GM12801 (cell line): ENCODE results near the gene DGKD.

Experiments
- TF ChIP-seq, protein P1 (sequence below): IDR thresholded peaks from one replicate; pipeline ENCODE4 v1.5.1; 2011; ENCODE audit warnings: control low read depth; ENCODE audit not compliant: insufficient read length; ENCODE audit errors: extremely low read depth

Gene DGKD

DNA sequence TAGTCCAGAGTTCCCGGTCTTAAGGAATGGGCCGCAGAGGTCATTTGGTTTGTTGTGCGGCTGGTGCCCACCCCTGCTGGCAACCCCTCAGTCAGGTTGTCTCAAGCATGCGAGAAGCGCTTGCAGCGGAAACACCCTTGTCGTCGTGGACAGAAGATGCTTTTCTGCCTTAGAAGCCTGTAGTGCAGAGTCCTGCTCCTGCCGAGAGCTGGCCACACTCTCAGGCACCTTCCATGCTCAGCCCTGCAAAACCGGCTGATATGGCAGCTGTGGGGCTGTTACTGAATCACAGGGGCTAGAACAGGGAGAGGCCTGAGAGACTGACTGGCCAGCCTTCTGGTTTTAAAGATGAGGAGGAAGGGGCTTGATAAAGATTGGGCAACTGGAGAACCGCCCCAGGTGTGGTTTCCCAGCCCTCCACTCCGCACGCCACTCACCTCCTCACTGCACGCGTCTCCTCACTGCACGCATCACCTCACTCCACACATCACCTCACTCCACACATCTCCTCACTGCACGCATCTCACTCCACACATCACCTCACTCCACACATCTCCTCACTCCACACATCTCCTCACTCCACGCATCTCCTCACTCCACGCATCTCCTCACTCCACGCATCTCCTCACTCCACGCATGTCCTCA lies 108.7 kb downstream of the DGKD start:
- TF ChIP-seq, protein P1, sequence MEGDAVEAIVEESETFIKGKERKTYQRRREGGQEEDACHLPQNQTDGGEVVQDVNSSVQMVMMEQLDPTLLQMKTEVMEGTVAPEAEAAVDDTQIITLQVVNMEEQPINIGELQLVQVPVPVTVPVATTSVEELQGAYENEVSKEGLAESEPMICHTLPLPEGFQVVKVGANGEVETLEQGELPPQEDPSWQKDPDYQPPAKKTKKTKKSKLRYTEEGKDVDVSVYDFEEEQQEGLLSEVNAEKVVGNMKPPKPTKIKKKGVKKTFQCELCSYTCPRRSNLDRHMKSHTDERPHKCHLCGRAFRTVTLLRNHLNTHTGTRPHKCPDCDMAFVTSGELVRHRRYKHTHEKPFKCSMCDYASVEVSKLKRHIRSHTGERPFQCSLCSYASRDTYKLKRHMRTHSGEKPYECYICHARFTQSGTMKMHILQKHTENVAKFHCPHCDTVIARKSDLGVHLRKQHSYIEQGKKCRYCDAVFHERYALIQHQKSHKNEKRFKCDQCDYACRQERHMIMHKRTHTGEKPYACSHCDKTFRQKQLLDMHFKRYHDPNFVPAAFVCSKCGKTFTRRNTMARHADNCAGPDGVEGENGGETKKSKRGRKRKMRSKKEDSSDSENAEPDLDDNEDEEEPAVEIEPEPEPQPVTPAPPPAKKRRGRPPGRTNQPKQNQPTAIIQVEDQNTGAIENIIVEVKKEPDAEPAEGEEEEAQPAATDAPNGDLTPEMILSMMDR = no peak

GRCh38 chr2:233463586-233463985 lies 109.3 kb downstream of the DGKD start:
- TF ChIP-seq, protein P1 = no peak

DNA sequence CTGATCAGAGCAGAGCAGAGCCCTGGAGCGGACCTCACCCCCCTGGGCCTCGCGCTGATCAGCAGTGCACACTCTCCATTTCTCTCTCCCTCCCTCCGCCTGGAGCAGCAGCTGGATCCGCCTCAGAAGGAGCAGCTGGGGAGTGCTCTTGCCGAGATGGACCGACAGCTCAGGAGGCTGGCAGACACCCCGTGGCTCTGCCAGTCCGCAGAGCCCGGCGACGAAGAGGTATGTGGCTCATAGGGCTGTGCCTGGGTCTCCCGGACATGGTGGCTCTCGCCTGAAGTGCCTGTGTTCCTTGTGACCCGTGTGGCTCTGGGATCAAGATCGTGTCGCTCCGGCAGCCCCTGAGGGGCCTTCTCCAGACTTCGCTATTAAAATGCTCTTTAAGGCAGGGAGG lies 109.8 kb downstream of the DGKD start:
- TF ChIP-seq, protein P1 = no peak

DNA sequence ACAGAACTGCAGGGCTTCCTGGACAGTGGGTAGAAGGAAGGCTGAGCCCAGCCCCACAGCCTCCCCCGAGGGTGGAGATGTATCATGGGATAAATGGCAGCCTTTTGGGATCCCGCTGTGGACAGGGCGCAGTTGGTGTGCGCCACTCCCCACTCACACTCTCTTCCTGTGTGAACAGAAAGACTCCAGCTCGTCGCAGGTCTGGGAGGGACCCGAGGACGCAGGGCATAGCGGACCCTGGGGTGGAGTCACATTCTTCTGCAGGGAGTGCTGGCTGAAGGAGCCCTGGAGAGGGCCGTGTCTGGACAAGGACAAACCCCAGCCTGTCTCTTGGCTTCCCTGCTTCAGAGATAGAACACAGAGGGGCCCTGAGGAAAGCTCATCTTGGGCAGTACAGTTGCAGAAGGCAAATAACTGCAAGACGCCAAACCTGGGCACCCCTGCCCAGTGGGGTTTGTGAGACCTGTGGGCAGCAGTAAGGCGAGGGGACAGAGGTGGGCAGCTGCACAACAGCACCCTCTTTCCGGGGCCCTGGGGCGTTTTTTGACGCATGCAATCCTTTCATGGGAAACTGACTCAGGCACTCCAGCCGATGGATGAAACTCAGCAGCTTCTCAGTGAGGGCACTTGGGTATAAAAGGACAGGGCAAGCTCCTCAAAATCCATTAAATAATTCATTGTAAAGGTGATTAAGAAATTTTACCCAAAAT lies 110.4 kb downstream of the DGKD start:
- TF ChIP-seq, protein P1 = no peak

DNA sequence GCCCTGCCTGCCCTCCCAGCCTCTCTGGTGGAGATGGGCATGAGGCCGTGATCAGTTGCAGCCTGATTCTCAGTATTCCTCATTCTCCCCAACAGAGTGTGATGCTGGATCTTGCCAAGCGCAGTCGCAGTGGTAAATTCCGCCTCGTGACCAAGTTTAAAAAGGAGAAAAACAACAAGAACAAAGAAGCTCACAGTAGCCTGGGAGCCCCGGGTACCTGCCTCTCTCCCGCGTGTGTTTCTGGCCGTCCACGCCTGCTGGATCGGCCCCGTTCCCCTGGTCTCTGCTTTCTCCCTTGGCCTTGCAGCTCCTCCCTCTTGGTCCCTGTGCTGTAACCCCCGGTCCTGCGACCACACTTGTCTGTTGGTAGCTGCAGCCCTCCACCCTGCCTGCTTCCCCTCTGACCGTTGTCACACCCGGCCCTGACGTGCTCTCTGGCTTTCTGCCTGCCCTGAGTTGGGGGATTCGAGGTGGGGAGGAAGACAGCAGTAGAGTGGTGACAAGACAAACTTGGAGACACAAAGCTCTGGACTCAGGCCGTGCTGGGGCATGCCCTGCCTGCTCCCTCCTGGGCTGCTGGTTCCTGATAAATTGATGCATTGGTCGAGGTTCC lies 112.8 kb downstream of the DGKD start:
- TF ChIP-seq, protein P1 = no peak

DNA sequence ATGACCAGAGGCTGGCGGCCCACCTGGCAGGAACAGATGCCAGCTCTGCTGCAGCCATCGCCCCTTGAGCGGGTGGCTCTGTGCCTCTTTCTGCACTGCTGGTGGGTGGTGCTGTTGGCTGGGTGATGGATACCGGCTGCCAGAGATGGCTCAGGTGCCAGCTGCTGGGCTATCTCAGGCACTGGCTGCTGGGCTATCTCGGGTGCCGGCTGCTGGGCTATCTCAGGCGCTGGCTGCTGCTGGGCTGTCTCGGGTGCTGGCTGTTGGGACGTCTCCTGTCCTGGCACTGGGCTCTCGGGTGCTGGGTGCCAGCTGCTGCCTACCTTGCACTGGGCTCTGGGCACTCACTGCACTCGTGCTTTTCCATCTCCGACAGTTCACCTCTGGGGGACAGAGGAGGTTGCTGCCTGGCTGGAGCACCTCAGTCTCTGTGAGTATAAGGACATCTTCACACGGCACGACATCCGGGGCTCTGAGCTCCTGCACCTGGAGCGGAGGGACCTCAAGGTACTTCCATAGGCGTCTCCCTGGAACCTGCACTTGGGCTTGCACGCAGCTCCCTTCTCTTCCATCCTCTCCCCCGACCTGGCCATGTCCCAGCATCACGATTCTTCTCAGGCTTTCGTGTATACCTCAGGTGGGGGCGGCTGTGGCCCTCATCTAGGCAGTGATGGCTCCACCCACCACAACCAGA lies 113.9 kb downstream of the DGKD start:
- TF ChIP-seq, protein P1 = no peak

DNA sequence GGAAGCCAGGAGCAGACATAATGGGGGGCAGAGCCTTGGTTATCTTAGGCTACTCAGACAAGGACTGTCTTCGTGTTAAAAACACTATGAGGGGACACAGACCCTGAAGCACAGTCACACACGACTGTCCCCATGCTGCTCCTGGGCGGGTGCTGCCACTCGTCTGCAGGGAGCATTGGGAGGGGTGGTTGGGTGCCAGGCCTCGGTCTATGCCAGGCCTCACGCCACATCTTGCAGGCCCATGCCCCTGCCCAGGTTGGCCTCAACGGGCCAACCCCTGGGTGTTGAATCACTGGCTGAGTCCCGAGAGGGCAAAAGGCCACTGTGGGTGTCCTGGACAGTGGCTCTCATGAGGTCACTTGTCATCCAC lies 114.4 kb downstream of the DGKD start:
- TF ChIP-seq, protein P1 = no peak
